Measurements from ENCODE around the gene PPP3CA.

The PPP3CA gene

DNA sequence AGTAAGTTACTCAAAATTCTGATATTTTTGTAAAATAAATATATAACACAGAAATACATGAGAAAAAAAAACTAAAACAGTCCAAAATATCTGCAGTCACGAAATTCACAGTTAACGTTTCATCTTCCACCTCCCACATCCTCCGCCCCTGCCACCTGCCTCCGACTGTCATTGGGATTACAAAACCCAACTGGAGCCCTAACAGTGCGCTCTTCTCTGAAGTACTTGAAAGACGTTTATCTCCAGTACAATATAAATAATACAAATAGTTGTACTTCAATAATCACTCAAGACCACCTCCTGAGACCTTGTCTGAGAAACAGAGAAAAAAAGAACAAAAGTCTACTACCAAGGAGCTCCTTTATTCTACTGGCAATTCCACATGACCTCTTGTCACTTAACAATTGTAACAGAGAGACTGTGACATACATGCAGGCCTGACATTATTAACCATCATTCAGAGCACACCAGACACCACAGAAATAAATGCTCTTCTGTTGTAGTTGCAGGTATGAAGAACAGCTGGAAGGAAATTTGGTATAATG, 280.6 kb downstream of the PPP3CA start:
- DNase-seq (ENCODE audit: low spot score) = no peak
- TF ChIP-seq, protein P1, sequence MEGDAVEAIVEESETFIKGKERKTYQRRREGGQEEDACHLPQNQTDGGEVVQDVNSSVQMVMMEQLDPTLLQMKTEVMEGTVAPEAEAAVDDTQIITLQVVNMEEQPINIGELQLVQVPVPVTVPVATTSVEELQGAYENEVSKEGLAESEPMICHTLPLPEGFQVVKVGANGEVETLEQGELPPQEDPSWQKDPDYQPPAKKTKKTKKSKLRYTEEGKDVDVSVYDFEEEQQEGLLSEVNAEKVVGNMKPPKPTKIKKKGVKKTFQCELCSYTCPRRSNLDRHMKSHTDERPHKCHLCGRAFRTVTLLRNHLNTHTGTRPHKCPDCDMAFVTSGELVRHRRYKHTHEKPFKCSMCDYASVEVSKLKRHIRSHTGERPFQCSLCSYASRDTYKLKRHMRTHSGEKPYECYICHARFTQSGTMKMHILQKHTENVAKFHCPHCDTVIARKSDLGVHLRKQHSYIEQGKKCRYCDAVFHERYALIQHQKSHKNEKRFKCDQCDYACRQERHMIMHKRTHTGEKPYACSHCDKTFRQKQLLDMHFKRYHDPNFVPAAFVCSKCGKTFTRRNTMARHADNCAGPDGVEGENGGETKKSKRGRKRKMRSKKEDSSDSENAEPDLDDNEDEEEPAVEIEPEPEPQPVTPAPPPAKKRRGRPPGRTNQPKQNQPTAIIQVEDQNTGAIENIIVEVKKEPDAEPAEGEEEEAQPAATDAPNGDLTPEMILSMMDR (IDR thresholded peaks at IDR 0.05; ENCODE audit: extremely low read depth, missing control alignments) = no peak

DNA sequence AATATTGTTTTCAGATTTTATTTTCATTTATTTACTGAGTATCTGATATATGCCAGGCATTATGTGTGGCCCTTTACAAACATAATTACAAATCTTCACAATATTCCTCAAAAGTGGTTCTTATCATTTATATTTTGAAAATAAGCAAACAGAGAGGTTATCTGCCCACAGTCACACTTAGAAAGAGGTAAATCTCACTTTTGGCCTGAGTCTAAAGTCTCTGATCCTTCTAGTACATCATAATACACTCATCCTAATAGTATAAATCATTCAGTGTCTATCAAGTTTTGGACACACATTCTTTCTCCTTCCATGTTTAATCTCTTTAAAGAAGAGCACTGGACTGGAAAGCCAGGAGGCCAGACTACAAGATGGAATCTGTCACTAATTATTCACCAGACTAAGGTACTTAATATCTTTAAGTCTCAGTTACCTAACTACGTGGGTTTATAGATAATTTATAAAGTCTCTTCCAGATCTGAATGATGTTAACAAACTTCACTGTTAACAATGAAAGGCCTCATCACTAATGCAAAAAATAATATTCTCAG, 281.3 kb downstream of the PPP3CA start:
- no peak for DNase-seq (ENCODE audit: low spot score)
- TF ChIP-seq, protein P1 (IDR thresholded peaks at IDR 0.05; ENCODE audit: extremely low read depth, missing control alignments) = no peak

DNA sequence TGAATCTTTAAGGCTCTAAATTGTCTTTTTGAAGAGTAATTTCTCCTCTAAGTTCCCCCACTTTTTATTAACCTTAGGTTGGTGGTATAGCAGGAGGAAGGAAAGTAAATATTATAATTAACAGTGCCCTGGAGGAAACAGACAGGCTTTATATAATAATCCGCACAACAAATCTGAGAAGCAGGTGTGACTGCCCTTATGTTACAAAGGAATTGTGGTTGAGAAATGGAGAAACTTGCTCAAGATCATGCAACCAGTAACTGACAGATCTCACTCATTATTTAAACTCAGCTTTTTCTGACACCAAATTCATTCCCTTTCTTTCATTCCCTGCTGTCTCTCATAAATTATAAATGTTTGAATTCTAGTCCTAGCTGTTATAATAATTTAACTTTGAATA, 282.0 kb downstream of the PPP3CA start:
- TF ChIP-seq, protein P1 (IDR thresholded peaks at IDR 0.05; ENCODE audit: extremely low read depth, missing control alignments) = no peak
- DNase-seq (ENCODE audit: low spot score) = no peak

DNA sequence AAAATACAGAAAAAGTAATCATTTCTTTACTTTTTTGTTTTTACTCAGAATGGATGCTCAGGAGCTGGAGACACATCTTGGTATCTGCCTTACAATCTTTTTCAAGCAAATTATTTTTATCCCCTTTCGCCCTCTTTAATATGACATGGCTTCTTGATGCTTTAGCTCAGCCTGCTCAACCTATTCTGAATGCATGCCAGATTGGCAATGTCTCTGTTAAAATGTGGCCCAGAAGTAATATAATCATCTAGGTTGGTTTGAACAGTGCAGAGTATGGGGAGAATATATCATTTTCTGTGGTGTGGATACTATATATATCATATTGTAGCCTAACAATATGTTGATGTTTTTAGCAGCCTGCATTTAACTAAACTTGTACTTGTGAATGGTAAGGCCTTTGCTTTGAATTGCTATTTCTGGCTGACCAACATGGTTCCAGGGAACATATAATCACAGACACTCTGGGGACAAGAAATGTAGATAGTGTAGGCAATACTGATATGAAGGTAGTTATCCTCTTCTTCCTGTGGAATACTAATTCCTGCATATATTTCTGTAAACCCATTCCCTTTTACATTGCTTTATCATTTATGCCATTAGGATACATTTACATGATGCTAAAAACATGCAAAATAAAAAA, 282.7 kb downstream of the PPP3CA start:
- no peak for DNase-seq (ENCODE audit: low spot score)
- TF ChIP-seq, protein P1 (IDR thresholded peaks at IDR 0.05; ENCODE audit: extremely low read depth, missing control alignments) = no peak

DNA sequence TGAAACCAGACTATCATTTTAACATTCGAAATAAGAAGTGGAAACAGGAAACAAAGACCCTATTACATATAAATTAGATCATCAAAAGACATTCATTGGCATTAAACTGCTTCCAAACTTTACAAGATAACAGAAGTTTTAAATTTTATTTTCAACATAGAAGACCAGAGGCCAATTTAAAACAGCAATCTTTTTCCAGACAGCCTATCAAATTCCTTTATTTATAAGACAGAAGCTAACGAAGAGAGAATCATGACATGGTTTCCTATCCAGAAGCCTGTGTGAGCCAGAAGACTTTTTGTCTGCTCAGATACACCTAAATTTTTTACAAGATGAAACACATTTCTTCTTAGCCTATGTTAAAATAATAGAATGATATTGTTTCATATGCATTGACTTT, 291.9 kb downstream of the PPP3CA start:
- DNase-seq (ENCODE audit: low spot score) = no peak

DNA sequence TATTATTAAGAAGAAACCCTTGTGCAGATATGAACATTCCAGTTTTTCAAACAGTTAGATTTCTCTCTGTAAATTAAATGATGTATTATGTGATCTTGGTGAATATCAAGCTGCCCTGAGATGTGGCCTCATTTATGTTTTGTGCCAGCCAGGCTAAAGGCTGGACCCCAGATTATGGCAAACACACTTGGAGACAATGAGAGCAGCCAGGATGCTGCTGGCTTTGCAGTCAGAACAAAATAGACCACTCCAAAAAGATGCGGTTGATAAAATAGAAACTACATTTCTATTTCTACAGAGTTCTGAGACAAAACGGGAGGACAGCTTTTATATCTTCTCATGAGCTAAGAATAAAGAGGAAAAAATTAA, 296.5 kb downstream of the PPP3CA start:
- TF ChIP-seq, protein P1 (IDR thresholded peaks at IDR 0.05; ENCODE audit: extremely low read depth, missing control alignments) = no peak

More for the DNA sequence above, 291.9 kb downstream of the PPP3CA start:
- TF ChIP-seq, protein P1 (IDR thresholded peaks at IDR 0.05; ENCODE audit: extremely low read depth, missing control alignments) = no peak

DNA sequence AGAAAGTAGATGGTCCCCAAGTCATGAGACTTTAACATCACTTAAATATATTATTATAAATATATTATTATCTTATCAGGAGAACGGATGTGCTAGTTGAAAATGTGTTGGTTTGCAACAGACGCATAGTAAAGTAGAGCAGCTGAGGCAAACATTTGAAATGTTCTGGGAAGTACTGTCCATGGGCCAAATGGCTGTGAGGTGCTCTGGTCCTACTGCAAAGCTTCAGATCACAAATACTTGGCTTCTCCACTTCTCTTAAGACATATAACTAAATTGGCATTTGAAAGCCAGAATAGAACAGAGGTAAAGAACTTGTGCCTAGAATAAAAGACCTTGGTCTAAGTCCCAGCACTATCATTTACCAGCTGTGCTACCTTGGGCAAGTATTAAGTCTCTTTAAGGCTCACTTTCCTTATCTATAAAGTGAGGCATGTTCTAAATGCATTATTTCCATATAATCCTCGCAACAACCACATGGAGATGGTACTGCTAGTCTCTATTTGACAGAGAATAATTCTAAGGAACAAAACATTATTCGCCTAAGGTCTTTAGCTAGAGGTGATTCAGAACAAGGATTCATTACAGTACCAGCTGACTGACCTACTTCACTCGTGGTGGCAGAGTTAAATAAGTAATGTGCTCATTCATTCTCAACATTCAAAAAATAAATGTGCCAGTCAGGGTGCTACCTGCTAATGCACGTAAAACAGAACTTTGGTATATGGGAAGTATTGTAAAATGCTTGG, 297.1 kb downstream of the PPP3CA start:
- TF ChIP-seq, protein P1 (IDR thresholded peaks at IDR 0.05; ENCODE audit: extremely low read depth, missing control alignments) = no peak
- no peak for DNase-seq (ENCODE audit: low spot score)

More for the DNA sequence above, 296.5 kb downstream of the PPP3CA start:
- no peak for DNase-seq (ENCODE audit: low spot score)

Data from GM20000 (cell line).